Hepatocyte (in vitro differentiated cells): ENCODE results near the gene BHLHE23.

Source experiments
- CTCF ChIP-seq: fragments of 200-600 bp; sonication (generic); IDR thresholded peaks from 2 replicates; pipeline ENCODE4 v1.5.1; 2016; ENCODE audit warnings: antibody characterized with exemption, mild to moderate bottlenecking; ENCODE audit not compliant: poor library complexity
- EZH2phosphoT487 ChIP-seq: fragments of 200-600 bp; sonication (generic); IDR thresholded peaks from one replicate; pipeline ENCODE4 v1.6.1; 2018; ENCODE audit warnings: antibody characterized with exemption, mild to moderate bottlenecking, low read depth, moderate library complexity; ENCODE audit not compliant: unreplicated experiment, severe bottlenecking

GRCh38 chr20:62991196-62991807 is 15.5 kb downstream of the BHLHE23 start:
- TF ChIP-seq EZH2phosphoT487 (no peak), CTCF (no peak)
